ENCODE data around the gene SDF4.

DNA sequence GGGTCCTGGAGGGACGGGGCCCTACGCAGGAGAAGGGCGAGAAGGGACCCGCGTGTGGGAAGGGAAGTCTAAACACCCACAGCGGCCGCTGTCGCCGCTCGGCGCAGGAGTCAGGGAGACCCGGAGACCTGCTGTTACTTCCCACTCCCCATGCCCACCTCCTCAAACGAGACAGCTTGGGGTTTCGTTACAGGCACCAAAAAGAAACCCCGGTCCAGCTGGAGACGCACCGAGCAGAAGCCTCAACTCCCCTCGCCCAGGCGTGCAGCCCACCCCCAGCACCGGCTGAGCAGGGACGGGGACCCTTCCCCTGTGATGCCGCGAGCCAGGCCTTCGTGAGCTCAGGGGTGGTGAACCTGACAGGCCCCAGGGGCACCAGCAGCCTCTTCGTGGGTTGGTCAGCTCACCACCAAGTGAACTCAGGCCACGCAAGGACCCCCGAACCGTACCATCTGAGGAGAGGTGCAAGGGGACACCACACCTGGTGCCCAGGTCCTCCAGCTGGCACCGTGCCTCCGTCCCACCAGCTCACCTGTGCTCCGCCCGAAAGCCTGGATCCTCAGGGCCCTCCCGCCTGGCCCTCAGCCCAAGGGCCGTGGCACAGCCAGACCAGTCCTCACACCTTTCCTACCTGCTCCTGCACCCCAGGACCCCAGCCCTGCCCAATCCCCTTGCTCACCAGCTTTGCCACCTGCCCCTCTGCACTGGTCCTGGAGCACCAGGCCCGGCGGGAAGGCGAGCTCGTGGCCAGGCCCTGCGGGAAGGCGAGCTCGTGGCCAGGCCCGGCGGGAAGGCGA is 5.0 kb downstream of the SDF4 start:
- TF ChIP-seq, protein P1, sequence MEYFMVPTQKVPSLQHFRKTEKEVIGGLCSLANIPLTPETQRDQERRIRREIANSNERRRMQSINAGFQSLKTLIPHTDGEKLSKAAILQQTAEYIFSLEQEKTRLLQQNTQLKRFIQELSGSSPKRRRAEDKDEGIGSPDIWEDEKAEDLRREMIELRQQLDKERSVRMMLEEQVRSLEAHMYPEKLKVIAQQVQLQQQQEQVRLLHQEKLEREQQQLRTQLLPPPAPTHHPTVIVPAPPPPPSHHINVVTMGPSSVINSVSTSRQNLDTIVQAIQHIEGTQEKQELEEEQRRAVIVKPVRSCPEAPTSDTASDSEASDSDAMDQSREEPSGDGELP (IDR thresholded peaks at IDR 0.05; ENCODE audit: borderline replicate concordance, low read depth): no peak
- TF ChIP-seq FOXM1 (CRISPR knock-in tag; IDR thresholded peaks at IDR 0.05): no peak
